GM12878 (cell line): ENCODE measurements around the gene DRD2. TPM values are rescaled to one million over a fixed set of nuclear protein-coding genes. Genes with fewer than 3 reads are reported as not detected.

Source experiments
- ATAC-seq: fragments of 200-7000 bp; cut with Tn5 transposase; 3 replicates; pipeline ENCODE4 v1.9.1; 2020; ENCODE audit warnings: mild to moderate bottlenecking, moderate library complexity
- BruUV-seq: library from RNA; stranded (reverse); fragments of 400-500 nt; replicated peaks from 2 replicates; lab custom pipeline; 2021; lab: Mats Ljungman, UMichigan
- CTCF ChIA-PET: fragments of 300-600 bp; sonication (Branson Sonifier 250); formaldehyde crosslinking; extraction: SDS; loops from one replicate; lab custom pipeline; 2021; ENCODE audit warnings: inconsistent platforms; lab: Yijun Ruan, JAX
- POLR2A ChIA-PET: fragments of 350-600 bp; formaldehyde crosslinking; extraction: SDS; loops from one replicate; lab custom pipeline; 2021; ENCODE audit warnings: inconsistent platforms; lab: Charles Lee
- RAD21 ChIA-PET: fragments of 300-600 bp; sonication (Branson Sonifier 250); formaldehyde crosslinking; loops from one replicate; lab custom pipeline; 2023; ENCODE audit warnings: antibody characterized with exemption; ENCODE audit not compliant: unreplicated experiment; lab: Charles Lee
- SMC1A ChIA-PET: fragments of 300-600 bp; sonication (Branson Sonifier 250); formaldehyde crosslinking; loops from one replicate; lab custom pipeline; 2023; ENCODE audit not compliant: unreplicated experiment, uncharacterized antibody; lab: Charles Lee
- DNase-seq: peaks from one replicate; pipeline ENCODE4 v3.0.0-alpha.2; 2011; ENCODE audit warnings: low read depth, low spot score
- FAIRE-seq: peaks from 3 replicates; lab custom pipeline; 2011; peaks lifted over from hg19 to GRCh38; lab: Jason Lieb, UNC
- H2AFZ ChIP-seq: 2 replicates; pipeline ENCODE4 v1.6.0; 2011; ENCODE audit warnings: low read depth, low read length, control low read depth; ENCODE audit not compliant: control insufficient read depth
- H3K27ac ChIP-seq: 2 replicates; pipeline ENCODE4 v1.5.1; 2011; ENCODE audit warnings: control low read depth; ENCODE audit not compliant: control insufficient read depth, insufficient read depth
- H3K27me3 ChIP-seq, 2 experiments: replicated peaks in 1 of 2; 2 replicates each; pipeline versions ENCODE4 v1.6.0 to v1.6.1; 2011; ENCODE audit warnings: low read length in 1 of 2; ENCODE audit not compliant: control insufficient read depth in 2 of 2, insufficient read depth in 2 of 2
- H3K36me3 ChIP-seq, 2 experiments: 2 replicates each; pipeline ENCODE4 v1.5.1; 2011; ENCODE audit warnings: low read length in 1 of 2; ENCODE audit not compliant: control insufficient read depth in 2 of 2, insufficient read depth in 2 of 2
- H3K4me1 ChIP-seq: 2 replicates; pipeline ENCODE4 v1.6.1; 2011; ENCODE audit warnings: mild to moderate bottlenecking, low read length, moderate library complexity, mixed read lengths; ENCODE audit not compliant: control insufficient read depth, insufficient read depth
- H3K4me2 ChIP-seq: 2 replicates; pipeline ENCODE4 v1.6.0; 2011; ENCODE audit warnings: control low read depth; ENCODE audit not compliant: control insufficient read depth, insufficient read depth
- H3K4me3 ChIP-seq: fragments of 200-600 bp; sonication (generic); 2 replicates; pipeline ENCODE4 v1.5.1; 2016
- H3K79me2 ChIP-seq: 2 replicates; pipeline ENCODE4 v1.6.0; 2011; ENCODE audit warnings: low read length; ENCODE audit not compliant: control insufficient read depth, insufficient read depth
- H3K9ac ChIP-seq: 2 replicates; pipeline ENCODE4 v1.8.0; 2011; ENCODE audit warnings: low read length, control low read depth, mixed read lengths; ENCODE audit not compliant: control insufficient read depth, insufficient read depth
- H3K9me3 ChIP-seq: replicated peaks from 3 replicates; pipeline ENCODE4 v1.5.1; 2011; ENCODE audit warnings: mild to moderate bottlenecking, low read length; ENCODE audit not compliant: control insufficient read depth, insufficient read depth
- H4K20me1 ChIP-seq: 2 replicates; pipeline ENCODE4 v1.6.0; 2011; ENCODE audit not compliant: control insufficient read depth, insufficient read depth
- CEBPB ChIP-seq, 2 experiments: fragments of 150-350 bp in 1 of 2; IDR thresholded peaks; 2 replicates each; pipeline ENCODE4 v1.6.1; 2012 to 2014; ENCODE audit warnings: low read depth in 2 of 2, low read length in 2 of 2, borderline replicate concordance in 1 of 2, inconsistent platforms in 1 of 2
- RCOR1 ChIP-seq: conservative IDR thresholded peaks from 2 replicates; pipeline ENCODE4 v1.6.1; 2012; ENCODE audit warnings: low read depth, low read length, improper control_type of control experiment
- REST ChIP-seq: IDR thresholded peaks from 2 replicates; pipeline ENCODE4 v1.6.1; 2012; ENCODE audit warnings: mild to moderate bottlenecking, low read depth, low read length
- RFX5 ChIP-seq: IDR thresholded peaks from 2 replicates; pipeline ENCODE4 v1.6.1; 2011; ENCODE audit warnings: low read depth, low read length, improper control_type of control experiment
- TCF12 ChIP-seq: IDR thresholded peaks from 2 replicates; pipeline ENCODE4 v1.6.1; 2011; ENCODE audit warnings: low read depth, mild to moderate bottlenecking, low read length
- WGBS: methylation state at CpG from one replicate; pipeline ENCODE4 v1.1.6; 2016; ENCODE audit warnings: low lambda C conversion rate; ENCODE audit not compliant: insufficient replicate concordance, insufficient coverage; ENCODE audit errors: missing lambda C conversion rate; 5-methylcytosine and 5-hydroxymethylcytosine counted together
- in situ Hi-C: fragments of 300-500 bp; cut with MboI; formaldehyde crosslinking; loops from 9 replicates; pipeline ENCODE4 v1.14.3; 2018; ENCODE audit warnings: mixed read lengths
- intact Hi-C: fragments of 100-400 bp; cut with micrococcal nuclease; formaldehyde crosslinking; loops from one replicate; pipeline ENCODE4 v1.14.2; 2022; ENCODE audit not compliant: unreplicated experiment
- polyA plus RNA-seq, 11 experiments: library from polyadenylated mRNA; depleted of rRNA in 4 of 11; unstranded in 6 of 11; stranded (reverse) in 5 of 11; fragments of >200 nt; fragmentation: Nextera tagmentation in 4 of 11; fragmentation: Illumina TruSeq in 1 of 11; extraction: Ambion mirVana in 4 of 11; extraction: Trizol in 1 of 11; gene quantifications; 1 replicate in 1 of 11; 2 replicates in 10 of 11; pipeline versions ENCODE4 v1.2.1 to v1.2.3, GENCODE V29; 2011 to 2016; ENCODE audit warnings: inconsistent platforms in 2 of 11, missing spikeins in 2 of 11, low read depth in 1 of 11
- total RNA-seq, 4 experiments: library from RNA; depleted of rRNA in 3 of 4; stranded (reverse); fragments of >200 nt in 3 of 4; fragmentation: Illumina TruSeq in 1 of 4; extraction: Trizol in 1 of 4; gene quantifications; 2 replicates each; pipeline versions ENCODE4 v1.2.1 to v1.2.3, GENCODE V29; 2013 to 2021

DRD2 gene
- total and polyA plus RNA-seq, 10 of the 15 experiments (the other 5 are each of a cell fraction or from before 2014, with no cell fraction given): not detected

- in situ Hi-C loops (no loop called here), intact Hi-C loops (no loop called here)
- Histone ChIP-seq H3K36me3 (no peaks in the 10 kb centered on the region), H2AFZ (no peak overlapping the region), H3K79me2 (no peaks in the 10 kb centered on the region), H3K27me3 (peaks cover 0 to 2% of the 10 kb centered on the region in 2 experiments; a peak in 1 of 4 replicates), H3K4me2 (no peak overlapping the region), H3K4me1 (no peaks in the 10 kb centered on the region), H4K20me1 (no peaks in the 10 kb centered on the region), H3K9ac (no peak overlapping the region), H3K27ac (no peak overlapping the region), H3K9me3 (no peaks in the 10 kb centered on the region), H3K4me3 (no peak overlapping the region)
- WGBS: 18% methylated on average over 6 of the region's 6 CpGs
- FAIRE-seq: no peak
- POLR2A ChIA-PET: no interaction called here
- TF ChIP-seq CEBPB (IDR thresholded peaks at IDR 0.05; ENCODE audit: borderline replicate concordance in 1 of 2, low read depth in 2 of 2, low read length in 2 of 2): no peak
- TF ChIP-seq REST: no peak
- no peak for TF ChIP-seq TCF12
- no peak for TF ChIP-seq RCOR1
- TF ChIP-seq RFX5: no peak
- RAD21 ChIA-PET: no interaction called here
- BruUV-seq: no TSS peak
- SMC1A ChIA-PET: no interaction called here
- no peak for DNase-seq
- CTCF ChIA-PET: interaction anchor here (0.6 kb wide), 1 partner anchor 1156 kb away, joined by 5 read pairs; no protein-coding TSS in a partner anchor
- ATAC-seq: no peak
Measured at GRCh38 chr11:113436672-113437252, 38.4 kb downstream of the DRD2 start.
